Activated naive CD4-positive, alpha-beta T cell treated with anti-CD3 and anti-CD28 coated beads, Interleukin-2, amount 10 ng/mL, durations not matched to agents 7 days and 5 days (primary cell): ENCODE measurements around the gene ACVR1.

Experiments
- CTCF ChIA-PET: fragments of 350-600 bp; sonication (Branson Sonifier 250); formaldehyde crosslinking; loops from one replicate; lab custom pipeline; 2021; ENCODE audit warnings: antibody characterized with exemption; lab: Charles Lee
- DNase-seq: peaks from one replicate; pipeline ENCODE4 v3.0.0-alpha.2; 2020
- H3K27ac Mint-ChIP-seq: one replicate; pipeline ENCODE4 v1.8.0; 2021; ENCODE audit warnings: mild to moderate bottlenecking, moderate library complexity, mixed read lengths
- H3K27me3 Mint-ChIP-seq: one replicate; pipeline ENCODE4 v1.8.0; 2021; ENCODE audit warnings: mild to moderate bottlenecking, mixed read lengths
- H3K36me3 Mint-ChIP-seq: one replicate; pipeline ENCODE4 v1.8.0; 2021; ENCODE audit warnings: mixed read lengths
- H3K4me1 Mint-ChIP-seq: one replicate; pipeline ENCODE4 v1.8.0; 2021; ENCODE audit warnings: mixed read lengths
- H3K4me3 Mint-ChIP-seq: one replicate; pipeline ENCODE4 v1.8.0; 2021; ENCODE audit warnings: mild to moderate bottlenecking, moderate library complexity, mixed read lengths
- H3K9me3 Mint-ChIP-seq: one replicate; pipeline ENCODE4 v1.8.0; 2021; ENCODE audit warnings: mixed read lengths

ACVR1 gene

GRCh38 chr2:157864857-157865430, 11.2 kb downstream of the ACVR1 start:
- no peak overlapping the region for H3K4me3 Mint-ChIP-seq
- CTCF ChIA-PET: interaction anchor here (1.0 kb wide), 1 partner anchor 11 kb away, joined by 4 read pairs; the partner anchor contains the start of gene ACVR1
- DNase-seq: no peak

GRCh38 chr2:157858846-157859245, 17.3 kb downstream of the ACVR1 start:
- H3K27ac Mint-ChIP-seq: no peak overlapping the region
- no peaks in the 10 kb centered on the region for H3K27me3 Mint-ChIP-seq
- CTCF ChIA-PET: no interaction called here
- H3K9me3 Mint-ChIP-seq: no peaks in the 10 kb centered on the region
- H3K4me1 Mint-ChIP-seq: peaks cover 11% of the 10 kb centered on the region
- peaks cover 46% of the 10 kb centered on the region for H3K36me3 Mint-ChIP-seq
- no peak for DNase-seq
- no peak overlapping the region for H3K4me3 Mint-ChIP-seq

More at GRCh38 chr2:157864857-157865430, 11.2 kb downstream of the ACVR1 start:
- no peak overlapping the region for H3K27ac Mint-ChIP-seq
- H3K9me3 Mint-ChIP-seq: no peaks in the 10 kb centered on the region
- H3K36me3 Mint-ChIP-seq: peaks cover 33% of the 10 kb centered on the region
- no peaks in the 10 kb centered on the region for H3K27me3 Mint-ChIP-seq
- peaks cover 41% of the 10 kb centered on the region for H3K4me1 Mint-ChIP-seq

- CTCF ChIA-PET: interaction anchor here (0.5 kb wide), 1 partner anchor 139 kb away, joined by 3 read pairs; no protein-coding TSS in a partner anchor
- H3K27ac Mint-ChIP-seq: no peak overlapping the region
- DNase-seq: no peak
Measured at GRCh38 chr2:157857881-157858280, 18.2 kb downstream of the ACVR1 start.

GRCh38 chr2:157856187-157856515, 20.0 kb downstream of the ACVR1 start:
- no peak overlapping the region for H3K4me3 Mint-ChIP-seq
- CTCF ChIA-PET: no interaction called here
- H3K27ac Mint-ChIP-seq: peak overlapping the region; percentile 10
- no peak for DNase-seq
- H3K4me1 Mint-ChIP-seq: peaks cover 11% of the 10 kb centered on the region
- peaks cover 52% of the 10 kb centered on the region for H3K36me3 Mint-ChIP-seq
- no peaks in the 10 kb centered on the region for H3K27me3 Mint-ChIP-seq
- no peaks in the 10 kb centered on the region for H3K9me3 Mint-ChIP-seq

More at GRCh38 chr2:157857881-157858280, 18.2 kb downstream of the ACVR1 start:
- H3K4me3 Mint-ChIP-seq: no peak overlapping the region
- peaks cover 11% of the 10 kb centered on the region for H3K4me1 Mint-ChIP-seq
- no peaks in the 10 kb centered on the region for H3K27me3 Mint-ChIP-seq
- no peaks in the 10 kb centered on the region for H3K9me3 Mint-ChIP-seq
- peaks cover 48% of the 10 kb centered on the region for H3K36me3 Mint-ChIP-seq

- peaks cover 20% of the 10 kb centered on the region for H3K4me1 Mint-ChIP-seq
- no peak for DNase-seq
- no peaks in the 10 kb centered on the region for H3K27me3 Mint-ChIP-seq
- no peak overlapping the region for H3K4me3 Mint-ChIP-seq
- CTCF ChIA-PET: interaction anchor here (0.6 to 1.0 kb wide), 3 partner anchors 9 to 179 kb away, joined by 3 to 4 read pairs (median 3); no protein-coding TSS in a partner anchor
- H3K36me3 Mint-ChIP-seq: peaks cover 53% of the 10 kb centered on the region
- no peak overlapping the region for H3K27ac Mint-ChIP-seq
- H3K9me3 Mint-ChIP-seq: no peaks in the 10 kb centered on the region
Measured at GRCh38 chr2:157853820-157854219, 22.3 kb downstream of the ACVR1 start.

GRCh38 chr2:157853211-157853610, 22.9 kb downstream of the ACVR1 start:
- no peak for DNase-seq
- H3K4me1 Mint-ChIP-seq: peaks cover 21% of the 10 kb centered on the region
- peaks cover 56% of the 10 kb centered on the region for H3K36me3 Mint-ChIP-seq
- H3K27ac Mint-ChIP-seq: no peak overlapping the region
- CTCF ChIA-PET: interaction anchor here (0.9 to 1.0 kb wide), 2 partner anchors 8 to 12 kb away, joined by 3 to 4 read pairs; no protein-coding TSS in a partner anchor
- H3K27me3 Mint-ChIP-seq: no peaks in the 10 kb centered on the region
- no peak overlapping the region for H3K4me3 Mint-ChIP-seq
- no peaks in the 10 kb centered on the region for H3K9me3 Mint-ChIP-seq

GRCh38 chr2:157849591-157849990, 26.5 kb downstream of the ACVR1 start:
- CTCF ChIA-PET: no interaction called here
- DNase-seq: no peak
- peaks cover 61% of the 10 kb centered on the region for H3K36me3 Mint-ChIP-seq
- no peak overlapping the region for H3K4me3 Mint-ChIP-seq
- peaks cover 19% of the 10 kb centered on the region for H3K4me1 Mint-ChIP-seq
- no peaks in the 10 kb centered on the region for H3K27me3 Mint-ChIP-seq
- peaks cover 3% of the 10 kb centered on the region for H3K9me3 Mint-ChIP-seq
- H3K27ac Mint-ChIP-seq: no peak overlapping the region

- Mint-ChIP-seq H3K36me3 (peaks cover 66% of the 10 kb centered on the region), H3K27ac (no peak overlapping the region), H3K4me3 (no peak overlapping the region), H3K27me3 (no peaks in the 10 kb centered on the region), H3K9me3 (peaks cover 3% of the 10 kb centered on the region), H3K4me1 (peaks cover 19% of the 10 kb centered on the region)
- no peak for DNase-seq
- CTCF ChIA-PET: no interaction called here
Measured at GRCh38 chr2:157848213-157848612, 27.9 kb downstream of the ACVR1 start.

GRCh38 chr2:157845081-157845480, 31.0 kb downstream of the ACVR1 start:
- Mint-ChIP-seq H3K27ac (no peak overlapping the region), H3K9me3 (peaks cover 3% of the 10 kb centered on the region), H3K36me3 (peaks cover 68% of the 10 kb centered on the region), H3K4me1 (peaks cover 18% of the 10 kb centered on the region), H3K27me3 (no peaks in the 10 kb centered on the region), H3K4me3 (no peak overlapping the region)
- CTCF ChIA-PET: interaction anchor here (1.2 kb wide), 1 partner anchor 8 kb away, joined by 3 read pairs; no protein-coding TSS in a partner anchor
- DNase-seq: no peak

GRCh38 chr2:157843935-157844334, 32.2 kb downstream of the ACVR1 start:
- Mint-ChIP-seq H3K4me1 (peaks cover 19% of the 10 kb centered on the region), H3K27me3 (no peaks in the 10 kb centered on the region), H3K27ac (no peak overlapping the region), H3K4me3 (no peak overlapping the region), H3K36me3 (peaks cover 69% of the 10 kb centered on the region), H3K9me3 (peaks cover 3% of the 10 kb centered on the region)
- no peak for DNase-seq
- CTCF ChIA-PET: no interaction called here

GRCh38 chr2:157843081-157843480, 33.0 kb downstream of the ACVR1 start:
- Mint-ChIP-seq H3K4me1 (peaks cover 25% of the 10 kb centered on the region), H3K4me3 (no peak overlapping the region), H3K27me3 (no peaks in the 10 kb centered on the region), H3K27ac (no peak overlapping the region), H3K36me3 (peaks cover 66% of the 10 kb centered on the region), H3K9me3 (peaks cover 3% of the 10 kb centered on the region)
- CTCF ChIA-PET: interaction anchor here (0.9 kb wide), 1 partner anchor 9 kb away, joined by 3 read pairs; no protein-coding TSS in a partner anchor
- DNase-seq: no peak

- DNase-seq: no peak
- H3K4me1 Mint-ChIP-seq: peaks cover 28% of the 10 kb centered on the region
- peaks cover 67% of the 10 kb centered on the region for H3K36me3 Mint-ChIP-seq
- no peak overlapping the region for H3K27ac Mint-ChIP-seq
- no peaks in the 10 kb centered on the region for H3K27me3 Mint-ChIP-seq
- no peak overlapping the region for H3K4me3 Mint-ChIP-seq
- no peaks in the 10 kb centered on the region for H3K9me3 Mint-ChIP-seq
- CTCF ChIA-PET: interaction anchor here (0.9 to 1.3 kb wide), 2 partner anchors 9 to 11 kb away, joined by 3 to 4 read pairs; no protein-coding TSS in a partner anchor
Measured at GRCh38 chr2:157842106-157842879, 33.8 kb downstream of the ACVR1 start.

- Mint-ChIP-seq H3K27ac (no peak overlapping the region), H3K27me3 (no peaks in the 10 kb centered on the region), H3K9me3 (no peaks in the 10 kb centered on the region), H3K4me3 (no peak overlapping the region), H3K36me3 (peaks cover 68% of the 10 kb centered on the region), H3K4me1 (peaks cover 34% of the 10 kb centered on the region)
- CTCF ChIA-PET: interaction anchor here (1.3 kb wide), 1 partner anchor 12 kb away, joined by 4 read pairs; no protein-coding TSS in a partner anchor
- no peak for DNase-seq
Measured at GRCh38 chr2:157841485-157841884, 34.6 kb downstream of the ACVR1 start.

- CTCF ChIA-PET: interaction anchor here (1.3 kb wide), 1 partner anchor 13 kb away, joined by 4 read pairs; no protein-coding TSS in a partner anchor
- Mint-ChIP-seq H3K4me1 (peaks cover 37% of the 10 kb centered on the region), H3K36me3 (peaks cover 69% of the 10 kb centered on the region), H3K27ac (no peak overlapping the region), H3K4me3 (no peak overlapping the region), H3K27me3 (no peaks in the 10 kb centered on the region), H3K9me3 (no peaks in the 10 kb centered on the region)
- DNase-seq: no peak
Measured at GRCh38 chr2:157840568-157841156, 35.5 kb downstream of the ACVR1 start.
